NCI-H2081 treated with DMSO at 0.1 percent for 48 hours (cell line): ENCODE measurements around the gene CHSY1.

Experiments
- DNase-seq: peaks from one replicate; lab custom pipeline; 2025; lab: John Stamatoyannopoulos, UW

CHSY1 gene

GRCh38 chr15:101187820-101188636, 63.8 kb downstream of the CHSY1 start:
- DNase-seq = no peak

GRCh38 chr15:101185770-101186169, 66.1 kb downstream of the CHSY1 start:
- DNase-seq = no peak

GRCh38 chr15:101185336-101185735, 66.5 kb downstream of the CHSY1 start:
- no peak for DNase-seq

- DNase-seq = no peak
Observed at GRCh38 chr15:101184830-101185229, 67.0 kb downstream of the CHSY1 start.

GRCh38 chr15:101183931-101184305, 67.9 kb downstream of the CHSY1 start:
- DNase-seq = no peak

GRCh38 chr15:101183226-101183930, 68.5 kb downstream of the CHSY1 start:
- no peak for DNase-seq

- no peak for DNase-seq
Observed at GRCh38 chr15:101182215-101182614, 69.6 kb downstream of the CHSY1 start.

GRCh38 chr15:101181349-101181748, 70.5 kb downstream of the CHSY1 start:
- DNase-seq = no peak

- DNase-seq = no peak
Observed at GRCh38 chr15:101180620-101181307, 71.1 kb downstream of the CHSY1 start.

- DNase-seq = no peak
Observed at GRCh38 chr15:101179341-101180153, 72.3 kb downstream of the CHSY1 start.

GRCh38 chr15:101178931-101179330, 72.9 kb downstream of the CHSY1 start:
- DNase-seq = no peak

GRCh38 chr15:101178479-101178878, 73.4 kb downstream of the CHSY1 start:
- DNase-seq = no peak

- no peak for DNase-seq
Observed at GRCh38 chr15:101177866-101178265, 74.0 kb downstream of the CHSY1 start.

- DNase-seq = no peak
Observed at GRCh38 chr15:101176625-101177024, 75.2 kb downstream of the CHSY1 start.

GRCh38 chr15:101175401-101175800, 76.4 kb downstream of the CHSY1 start:
- no peak for DNase-seq

GRCh38 chr15:101174152-101174920, 77.5 kb downstream of the CHSY1 start:
- DNase-seq = no peak

- no peak for DNase-seq
Observed at GRCh38 chr15:101173233-101174119, 78.4 kb downstream of the CHSY1 start.

GRCh38 chr15:101172501-101173071, 79.3 kb downstream of the CHSY1 start:
- DNase-seq = no peak

- DNase-seq = no peak
Observed at GRCh38 chr15:101171954-101172353, 79.9 kb downstream of the CHSY1 start.
